HL-60 (cell line): ENCODE results near the gene RGS7.

Experiments used
- GABPA ChIP-seq: IDR thresholded peaks from 2 replicates; pipeline ENCODE4 v1.6.1; 2012; ENCODE audit warnings: low read depth
- POLR2AphosphoS5 ChIP-seq: IDR thresholded peaks from 2 replicates; pipeline ENCODE4 v1.6.1; 2012; ENCODE audit warnings: low read depth
- SPI1 ChIP-seq: IDR thresholded peaks from 2 replicates; pipeline ENCODE4 v1.6.1; 2012; ENCODE audit warnings: low read depth, mild to moderate bottlenecking, borderline replicate concordance
- TF ChIP-seq, protein P1 (sequence below): IDR thresholded peaks from one replicate; pipeline ENCODE4 v1.5.1; 2011; ENCODE audit warnings: low read length, control low read depth, inconsistent platforms; ENCODE audit not compliant: insufficient read depth
- TF ChIP-seq, protein P2 (sequence below): IDR thresholded peaks from 2 replicates; pipeline ENCODE4 v1.6.1; 2012; ENCODE audit warnings: low read depth; ENCODE audit not compliant: insufficient replicate concordance

DNA sequence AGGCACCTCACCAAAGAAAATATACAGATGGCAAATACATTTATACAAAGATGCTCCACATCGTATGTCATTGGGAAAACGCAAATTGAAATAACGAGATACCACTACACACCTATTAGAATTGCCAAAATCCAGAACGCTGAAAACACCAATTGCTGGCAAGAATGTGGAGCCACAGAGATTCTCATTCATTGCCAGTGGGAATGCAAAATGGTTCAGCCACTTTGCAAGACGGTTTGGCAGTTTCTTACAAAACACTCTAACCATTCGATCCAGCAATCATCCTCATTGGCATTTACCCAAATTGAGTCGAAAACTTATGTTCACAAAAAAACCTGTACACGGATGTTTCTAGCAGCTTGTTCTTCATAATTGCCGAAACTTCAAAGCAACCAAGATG is 521.7 kb downstream of the RGS7 start:
- TF ChIP-seq, protein P1, sequence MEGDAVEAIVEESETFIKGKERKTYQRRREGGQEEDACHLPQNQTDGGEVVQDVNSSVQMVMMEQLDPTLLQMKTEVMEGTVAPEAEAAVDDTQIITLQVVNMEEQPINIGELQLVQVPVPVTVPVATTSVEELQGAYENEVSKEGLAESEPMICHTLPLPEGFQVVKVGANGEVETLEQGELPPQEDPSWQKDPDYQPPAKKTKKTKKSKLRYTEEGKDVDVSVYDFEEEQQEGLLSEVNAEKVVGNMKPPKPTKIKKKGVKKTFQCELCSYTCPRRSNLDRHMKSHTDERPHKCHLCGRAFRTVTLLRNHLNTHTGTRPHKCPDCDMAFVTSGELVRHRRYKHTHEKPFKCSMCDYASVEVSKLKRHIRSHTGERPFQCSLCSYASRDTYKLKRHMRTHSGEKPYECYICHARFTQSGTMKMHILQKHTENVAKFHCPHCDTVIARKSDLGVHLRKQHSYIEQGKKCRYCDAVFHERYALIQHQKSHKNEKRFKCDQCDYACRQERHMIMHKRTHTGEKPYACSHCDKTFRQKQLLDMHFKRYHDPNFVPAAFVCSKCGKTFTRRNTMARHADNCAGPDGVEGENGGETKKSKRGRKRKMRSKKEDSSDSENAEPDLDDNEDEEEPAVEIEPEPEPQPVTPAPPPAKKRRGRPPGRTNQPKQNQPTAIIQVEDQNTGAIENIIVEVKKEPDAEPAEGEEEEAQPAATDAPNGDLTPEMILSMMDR: no peak
- TF ChIP-seq, protein P2, sequence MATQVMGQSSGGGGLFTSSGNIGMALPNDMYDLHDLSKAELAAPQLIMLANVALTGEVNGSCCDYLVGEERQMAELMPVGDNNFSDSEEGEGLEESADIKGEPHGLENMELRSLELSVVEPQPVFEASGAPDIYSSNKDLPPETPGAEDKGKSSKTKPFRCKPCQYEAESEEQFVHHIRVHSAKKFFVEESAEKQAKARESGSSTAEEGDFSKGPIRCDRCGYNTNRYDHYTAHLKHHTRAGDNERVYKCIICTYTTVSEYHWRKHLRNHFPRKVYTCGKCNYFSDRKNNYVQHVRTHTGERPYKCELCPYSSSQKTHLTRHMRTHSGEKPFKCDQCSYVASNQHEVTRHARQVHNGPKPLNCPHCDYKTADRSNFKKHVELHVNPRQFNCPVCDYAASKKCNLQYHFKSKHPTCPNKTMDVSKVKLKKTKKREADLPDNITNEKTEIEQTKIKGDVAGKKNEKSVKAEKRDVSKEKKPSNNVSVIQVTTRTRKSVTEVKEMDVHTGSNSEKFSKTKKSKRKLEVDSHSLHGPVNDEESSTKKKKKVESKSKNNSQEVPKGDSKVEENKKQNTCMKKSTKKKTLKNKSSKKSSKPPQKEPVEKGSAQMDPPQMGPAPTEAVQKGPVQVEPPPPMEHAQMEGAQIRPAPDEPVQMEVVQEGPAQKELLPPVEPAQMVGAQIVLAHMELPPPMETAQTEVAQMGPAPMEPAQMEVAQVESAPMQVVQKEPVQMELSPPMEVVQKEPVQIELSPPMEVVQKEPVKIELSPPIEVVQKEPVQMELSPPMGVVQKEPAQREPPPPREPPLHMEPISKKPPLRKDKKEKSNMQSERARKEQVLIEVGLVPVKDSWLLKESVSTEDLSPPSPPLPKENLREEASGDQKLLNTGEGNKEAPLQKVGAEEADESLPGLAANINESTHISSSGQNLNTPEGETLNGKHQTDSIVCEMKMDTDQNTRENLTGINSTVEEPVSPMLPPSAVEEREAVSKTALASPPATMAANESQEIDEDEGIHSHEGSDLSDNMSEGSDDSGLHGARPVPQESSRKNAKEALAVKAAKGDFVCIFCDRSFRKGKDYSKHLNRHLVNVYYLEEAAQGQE: no peak
- TF ChIP-seq POLR2AphosphoS5 (no peak), GABPA (no peak), SPI1 (no peak)
